ENCODE results near the gene RNF19B.

DNA sequence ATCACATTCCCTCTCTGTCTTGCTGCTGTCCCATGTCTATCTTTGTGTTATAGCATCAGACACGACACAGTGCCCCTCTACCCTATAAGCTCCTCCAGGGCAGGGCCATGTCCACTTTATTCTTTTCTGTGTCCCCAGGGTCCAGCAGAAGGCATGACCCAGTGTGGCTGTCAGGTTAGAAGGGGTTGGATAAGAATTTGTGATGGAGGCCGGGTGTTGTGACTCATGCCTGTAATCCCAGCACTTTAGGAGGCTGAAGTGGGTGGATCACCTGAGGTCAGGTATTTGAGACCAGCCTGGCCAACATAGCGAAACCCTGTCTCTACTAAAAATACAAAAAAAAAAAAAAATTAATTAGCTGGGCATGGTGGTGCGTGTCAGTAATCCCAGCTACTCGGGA, 26.3 kb upstream of the RNF19B start:
- TF ChIP-seq GATA2 (IDR thresholded peaks at IDR 0.05; ENCODE audit: low read depth, low read length) (no peak), GATA3 (IDR thresholded peaks at IDR 0.05; ENCODE audit: low read depth, low read length) (no peak)

All from SH-SY5Y (cell line).